DND-41 (cell line): ENCODE results near the gene LRRC4.
A peak's percentile ranks its signal among the peaks of the same experiment; 100 is the strongest.

Experiments
- ATAC-seq: fragments of 200-7000 bp; cut with Tn5 transposase; 3 replicates; pipeline ENCODE4 v1.9.1; 2021; ENCODE audit warnings: low read depth; ENCODE audit not compliant: insufficient read depth
- DNase-seq: peaks from one replicate; pipeline ENCODE4 v3.0.0-alpha.2; 2020
- H2AFZ ChIP-seq: 2 replicates; pipeline ENCODE4 v1.6.0; 2012; ENCODE audit warnings: low read depth, low read length
- H3K27ac ChIP-seq: 2 replicates; pipeline ENCODE4 v1.5.1; 2012; ENCODE audit warnings: low read length, inconsistent platforms
- H3K27me3 ChIP-seq: fragments of 200-600 bp; sonication (generic); 2 replicates; pipeline ENCODE4 v1.6.0; 2012; ENCODE audit warnings: low read length, mild to moderate bottlenecking, inconsistent platforms; ENCODE audit not compliant: insufficient read depth, poor library complexity
- H3K36me3 ChIP-seq: 2 replicates; pipeline ENCODE4 v1.5.1; 2012; ENCODE audit warnings: low read length, inconsistent platforms; ENCODE audit not compliant: insufficient read depth
- H3K4me1 ChIP-seq: 2 replicates; pipeline ENCODE4 v1.5.1; 2012; ENCODE audit warnings: mild to moderate bottlenecking, low read length; ENCODE audit not compliant: insufficient read depth
- H3K4me2 ChIP-seq: 2 replicates; pipeline ENCODE4 v1.6.0; 2012; ENCODE audit warnings: mild to moderate bottlenecking, moderate library complexity, low read length, inconsistent platforms; ENCODE audit not compliant: insufficient read depth
- H3K4me3 ChIP-seq, 2 experiments: fragments of 200-600 bp in 1 of 2; shearing (Covaris generic) in 1 of 2; 2 replicates each; pipeline ENCODE4 v1.5.1; 2012 to 2016; ENCODE audit warnings: inconsistent platforms in 2 of 2, low read length in 2 of 2, mild to moderate bottlenecking in 2 of 2, low read depth in 1 of 2, moderate library complexity in 1 of 2
- H3K79me2 ChIP-seq: 2 replicates; pipeline ENCODE4 v1.6.0; 2012; ENCODE audit warnings: low read length, inconsistent platforms; ENCODE audit not compliant: insufficient read depth
- H3K9ac ChIP-seq: 2 replicates; pipeline ENCODE4 v1.6.0; 2012; ENCODE audit warnings: low read depth, mild to moderate bottlenecking, inconsistent platforms, low read length, moderate library complexity
- H3K9me3 ChIP-seq: 2 replicates; pipeline ENCODE4 v1.5.1; 2012; ENCODE audit warnings: low read length, moderate library complexity, mild to moderate bottlenecking, inconsistent platforms; ENCODE audit not compliant: insufficient read depth, severe bottlenecking
- H4K20me1 ChIP-seq: 2 replicates; pipeline ENCODE4 v1.6.0; 2012; ENCODE audit warnings: low read length; ENCODE audit not compliant: insufficient read depth
- EZH2 ChIP-seq: IDR thresholded peaks from 3 replicates; pipeline ENCODE4 v1.6.1; 2012; ENCODE audit warnings: borderline replicate concordance, low read depth, mild to moderate bottlenecking, moderate library complexity, low read length, inconsistent platforms; ENCODE audit not compliant: severe bottlenecking
- TF ChIP-seq, protein P1 (sequence below): IDR thresholded peaks from 2 replicates; pipeline ENCODE4 v1.5.1; 2012; ENCODE audit warnings: borderline replicate concordance, low read length, moderate library complexity, mild to moderate bottlenecking; ENCODE audit not compliant: poor library complexity, severe bottlenecking; ENCODE audit errors: extremely low read depth

The LRRC4 gene

GRCh38 chr7:128076796-128077271 is 45.6 kb upstream of the LRRC4 start:
- H3K9ac ChIP-seq = no peak overlapping the region
- no peak overlapping the region for H2AFZ ChIP-seq
- no peak overlapping the region for H3K4me3 ChIP-seq
- H3K27ac ChIP-seq = no peak overlapping the region
- ATAC-seq = peak; percentile 44; the same call in 2 of the 3 replicates
- TF ChIP-seq, protein P1, sequence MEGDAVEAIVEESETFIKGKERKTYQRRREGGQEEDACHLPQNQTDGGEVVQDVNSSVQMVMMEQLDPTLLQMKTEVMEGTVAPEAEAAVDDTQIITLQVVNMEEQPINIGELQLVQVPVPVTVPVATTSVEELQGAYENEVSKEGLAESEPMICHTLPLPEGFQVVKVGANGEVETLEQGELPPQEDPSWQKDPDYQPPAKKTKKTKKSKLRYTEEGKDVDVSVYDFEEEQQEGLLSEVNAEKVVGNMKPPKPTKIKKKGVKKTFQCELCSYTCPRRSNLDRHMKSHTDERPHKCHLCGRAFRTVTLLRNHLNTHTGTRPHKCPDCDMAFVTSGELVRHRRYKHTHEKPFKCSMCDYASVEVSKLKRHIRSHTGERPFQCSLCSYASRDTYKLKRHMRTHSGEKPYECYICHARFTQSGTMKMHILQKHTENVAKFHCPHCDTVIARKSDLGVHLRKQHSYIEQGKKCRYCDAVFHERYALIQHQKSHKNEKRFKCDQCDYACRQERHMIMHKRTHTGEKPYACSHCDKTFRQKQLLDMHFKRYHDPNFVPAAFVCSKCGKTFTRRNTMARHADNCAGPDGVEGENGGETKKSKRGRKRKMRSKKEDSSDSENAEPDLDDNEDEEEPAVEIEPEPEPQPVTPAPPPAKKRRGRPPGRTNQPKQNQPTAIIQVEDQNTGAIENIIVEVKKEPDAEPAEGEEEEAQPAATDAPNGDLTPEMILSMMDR = no peak
- no peak for TF ChIP-seq EZH2
- no peaks in the 10 kb centered on the region for H3K27me3 ChIP-seq
- peaks cover 17% of the 10 kb centered on the region; the same call in 1 of the 2 replicates for H4K20me1 ChIP-seq
- no peak overlapping the region for H3K4me2 ChIP-seq
- no peak for DNase-seq
- H3K9me3 ChIP-seq = no peaks in the 10 kb centered on the region
- no peaks in the 10 kb centered on the region for H3K4me1 ChIP-seq
- H3K79me2 ChIP-seq = no peaks in the 10 kb centered on the region
- H3K36me3 ChIP-seq = peaks cover 64% of the 10 kb centered on the region

DNA sequence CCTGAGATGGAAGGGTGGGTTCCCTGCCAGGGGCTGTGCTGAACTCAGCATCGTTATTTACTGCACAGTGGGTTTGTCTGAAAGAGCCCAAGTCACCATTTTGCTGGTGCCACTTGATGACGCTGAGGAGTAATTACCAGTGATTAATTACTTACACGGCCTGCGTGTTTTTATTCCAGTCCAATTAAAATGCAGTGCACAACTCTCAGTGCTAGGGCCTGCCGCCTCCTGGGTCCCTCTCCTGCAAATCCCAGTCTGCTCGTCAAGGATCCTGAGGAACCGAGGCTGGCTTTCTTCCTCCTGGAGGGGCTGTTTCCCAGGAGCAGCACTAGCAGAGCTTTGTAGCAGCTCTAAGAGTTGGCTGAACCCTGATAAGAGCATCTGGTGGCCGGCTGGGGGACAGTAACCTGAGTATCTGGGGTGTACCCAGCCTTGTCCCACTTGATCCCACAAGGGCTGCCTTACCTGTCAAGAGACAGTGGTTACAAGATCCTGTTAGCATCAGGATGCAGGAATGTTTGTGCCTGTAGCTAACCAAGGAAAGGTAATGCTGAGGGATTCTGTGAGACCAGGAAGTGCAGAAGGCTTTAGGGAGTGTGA is 45.1 kb upstream of the LRRC4 start:
- Histone ChIP-seq H3K9ac (no peak overlapping the region), H3K4me3 (no peak overlapping the region), H3K27ac (no peak overlapping the region), H2AFZ (no peak overlapping the region), H4K20me1 (peaks cover 21% of the 10 kb centered on the region; the same call in 1 of the 2 replicates), H3K36me3 (peaks cover 59% of the 10 kb centered on the region), H3K27me3 (no peaks in the 10 kb centered on the region), H3K4me2 (no peak overlapping the region), H3K9me3 (no peaks in the 10 kb centered on the region), H3K79me2 (no peaks in the 10 kb centered on the region), H3K4me1 (no peaks in the 10 kb centered on the region)
- ATAC-seq (no peak), DNase-seq (no peak)
- TF ChIP-seq EZH2 = no peak
- TF ChIP-seq, protein P1 = no peak

DNA sequence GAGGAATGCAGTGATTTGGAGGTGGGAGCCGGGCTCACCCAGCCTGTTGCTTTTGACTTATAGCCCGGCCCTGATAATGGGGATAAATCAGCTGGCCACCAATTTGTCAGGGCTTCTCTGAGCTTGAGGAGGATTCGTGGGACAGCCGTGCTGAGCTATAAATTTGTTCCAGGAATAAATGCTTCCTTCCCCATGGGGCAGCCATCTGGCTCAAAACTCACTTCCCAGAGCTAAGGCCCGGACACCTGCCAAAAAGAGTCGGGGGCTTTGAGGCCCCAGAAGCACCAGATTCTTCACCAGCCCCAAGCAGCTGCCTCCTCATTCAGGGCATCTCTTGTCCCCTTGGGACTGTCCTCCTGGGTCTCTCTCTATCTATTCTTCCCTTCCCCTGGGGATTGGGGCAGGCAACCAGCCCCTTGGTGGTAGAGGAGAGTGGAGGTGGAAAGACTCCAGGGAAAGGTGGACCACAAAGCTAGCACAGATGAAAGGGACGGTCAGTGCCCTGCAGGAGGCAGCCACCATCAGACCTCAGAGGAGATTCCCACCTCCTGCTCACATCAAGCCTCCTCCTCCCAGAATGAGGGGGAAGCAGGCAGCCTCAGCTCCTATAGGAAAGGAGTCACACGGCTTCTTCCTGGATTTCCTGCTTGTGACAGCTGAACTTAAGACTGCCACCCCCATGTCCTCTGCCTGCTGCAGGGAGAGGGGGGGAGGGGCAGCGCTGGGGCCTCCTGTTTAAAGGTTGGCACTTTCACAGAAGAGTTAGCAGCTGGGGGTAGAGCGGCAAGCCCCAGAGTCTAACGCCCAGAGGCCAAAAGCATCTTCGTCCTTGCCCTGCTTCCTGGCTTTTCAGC is 44.2 kb upstream of the LRRC4 start:
- Histone ChIP-seq H3K9ac (no peak overlapping the region), H3K9me3 (no peaks in the 10 kb centered on the region), H3K27me3 (no peaks in the 10 kb centered on the region), H3K79me2 (no peaks in the 10 kb centered on the region), H2AFZ (no peak overlapping the region), H3K36me3 (peaks cover 56% of the 10 kb centered on the region), H3K27ac (no peak overlapping the region), H3K4me3 (no peak overlapping the region), H3K4me1 (no peaks in the 10 kb centered on the region), H4K20me1 (peaks cover 21% of the 10 kb centered on the region; the same call in 1 of the 2 replicates), H3K4me2 (no peak overlapping the region)
- DNase-seq (no peak), ATAC-seq (no peak)
- TF ChIP-seq, protein P1 = no peak
- no peak for TF ChIP-seq EZH2
